Mesendoderm (in vitro differentiated cells): Measurements from ENCODE around the gene C1orf116.
"Not testable (repeated sequence)": the region's sequence is repeated elsewhere in the genome, so short reads cannot be mapped to it uniquely, and the experiment has no call there.

ENCODE experiments used
- DNase-seq: peaks from one replicate; pipeline ENCODE4 v3.0.0; 2013
- H2AK5ac ChIP-seq: 2 replicates; pipeline ENCODE4 v1.6.1; 2013; ENCODE audit warnings: low read length, inconsistent platforms
- H2BK120ac ChIP-seq: 2 replicates; pipeline ENCODE4 v1.6.1; 2013; ENCODE audit warnings: low read depth, mild to moderate bottlenecking, low read length, moderate library complexity, mixed read lengths
- H2BK15ac ChIP-seq: replicated peaks from 2 replicates; pipeline ENCODE4 v1.6.1; 2013; ENCODE audit warnings: low read depth, mild to moderate bottlenecking, moderate library complexity
- H2BK5ac ChIP-seq: 2 replicates; pipeline ENCODE4 v1.6.1; 2013; ENCODE audit warnings: low read length, inconsistent platforms
- H3K18ac ChIP-seq: 2 replicates; pipeline ENCODE4 v1.6.1; 2013; ENCODE audit warnings: mild to moderate bottlenecking, low read length, mixed read lengths
- H3K23ac ChIP-seq: one replicate; pipeline ENCODE4 v1.6.1; 2013; ENCODE audit warnings: low read length
- H3K27ac ChIP-seq: 2 replicates; pipeline ENCODE4 v1.5.1; 2013; ENCODE audit warnings: low read depth, mild to moderate bottlenecking, inconsistent platforms, low read length, moderate library complexity
- H3K27me3 ChIP-seq: 2 replicates; pipeline ENCODE4 v1.6.1; 2013; ENCODE audit warnings: low read length, control low read depth, mild to moderate bottlenecking, inconsistent platforms; ENCODE audit not compliant: insufficient read depth, poor library complexity
- H3K36me3 ChIP-seq: 2 replicates; pipeline ENCODE4 v1.6.1; 2013; ENCODE audit warnings: low read length, inconsistent platforms; ENCODE audit not compliant: control insufficient read depth, insufficient read depth
- H3K4ac ChIP-seq: one replicate; pipeline ENCODE4 v1.6.1; 2013; ENCODE audit warnings: low read depth, mild to moderate bottlenecking, low read length, moderate library complexity
- H3K4me1 ChIP-seq: 2 replicates; pipeline ENCODE4 v1.6.1; 2013; ENCODE audit warnings: low read depth, low read length, inconsistent platforms; ENCODE audit not compliant: control insufficient read depth
- H3K4me2 ChIP-seq: 2 replicates; pipeline ENCODE4 v1.6.1; 2013; ENCODE audit warnings: low read length
- H3K4me3 ChIP-seq: 2 replicates; pipeline ENCODE4 v1.5.1; 2013; ENCODE audit warnings: mild to moderate bottlenecking, low read length
- H3K56ac ChIP-seq: one replicate; pipeline ENCODE4 v1.6.1; 2013; ENCODE audit warnings: low read length
- H3K79me1 ChIP-seq: 2 replicates; pipeline ENCODE4 v1.6.1; 2013; ENCODE audit warnings: low read length, inconsistent platforms
- H3K79me2 ChIP-seq: 2 replicates; pipeline ENCODE4 v1.6.1; 2013; ENCODE audit warnings: mild to moderate bottlenecking, low read length; ENCODE audit not compliant: control insufficient read depth, insufficient read depth
- H3K9ac ChIP-seq: 2 replicates; pipeline ENCODE4 v1.6.1; 2013; ENCODE audit warnings: low read length, inconsistent platforms
- H4K5ac ChIP-seq: one replicate; pipeline ENCODE4 v1.6.1; 2013; ENCODE audit warnings: low read length
- H4K8ac ChIP-seq: one replicate; pipeline ENCODE4 v1.6.1; 2013; ENCODE audit warnings: low read depth, mild to moderate bottlenecking, control low read depth, low read length, moderate library complexity
- WGBS: extraction: QIAGEN DNeasy Blood & Tissue Kit; methylation state at CpG from one replicate; pipeline ENCODE4 v1.1.7; 2013; ENCODE audit warnings: low lambda C conversion rate, missing lambda C conversion rate; ENCODE audit not compliant: insufficient coverage; ENCODE audit errors: extremely low coverage; 5-methylcytosine and 5-hydroxymethylcytosine counted together

C1orf116 gene

GRCh38 chr1:207049054-207049453, 16.5 kb upstream of the C1orf116 start:
- DNase-seq: no peak
- Histone ChIP-seq H3K27me3 (no peaks in the 10 kb centered on the region), H3K23ac (no peak overlapping the region), H3K9ac (no peak overlapping the region), H3K4ac (no peak overlapping the region), H3K4me1 (no peaks in the 10 kb centered on the region), H4K5ac (no peak overlapping the region), H3K79me2 (peaks cover 26% of the 10 kb centered on the region), H3K18ac (no peak overlapping the region), H3K79me1 (peaks cover 3% of the 10 kb centered on the region), H3K4me2 (no peak overlapping the region), H3K56ac (no peak overlapping the region), H2BK15ac (no peak overlapping the region), H3K27ac (no peak overlapping the region), H3K36me3 (peaks cover 3% of the 10 kb centered on the region), H2AK5ac (no peak overlapping the region), H2BK120ac (no peak overlapping the region), H3K4me3 (no peak overlapping the region), H4K8ac (no peak overlapping the region), H2BK5ac (no peak overlapping the region)
- WGBS: no CpG with 5 or more reads among the region's 4 CpGs

GRCh38 chr1:207048041-207048440, 15.5 kb upstream of the C1orf116 start:
- Histone ChIP-seq H4K5ac (no peak overlapping the region), H3K4ac (no peak overlapping the region), H3K4me3 (no peak overlapping the region), H3K79me1 (peaks cover 3% of the 10 kb centered on the region), H3K23ac (no peak overlapping the region), H3K79me2 (peaks cover 26% of the 10 kb centered on the region), H3K56ac (no peak overlapping the region), H3K18ac (no peak overlapping the region), H3K4me2 (no peak overlapping the region), H2BK120ac (no peak overlapping the region), H2BK5ac (no peak overlapping the region), H3K36me3 (peaks cover 3% of the 10 kb centered on the region), H4K8ac (no peak overlapping the region), H3K27me3 (no peaks in the 10 kb centered on the region), H2BK15ac (no peak overlapping the region), H3K4me1 (no peaks in the 10 kb centered on the region), H3K27ac (no peak overlapping the region), H3K9ac (no peak overlapping the region), H2AK5ac (no peak overlapping the region)
- DNase-seq: no peak
- WGBS: no CpG with 5 or more reads among the region's 6 CpGs

GRCh38 chr1:207047505-207047904, 14.9 kb upstream of the C1orf116 start:
- no peaks in the 10 kb centered on the region for H3K4me1 ChIP-seq
- H3K79me1 ChIP-seq: peaks cover 3% of the 10 kb centered on the region
- H2AK5ac ChIP-seq: no peak overlapping the region
- no CpG with 5 or more reads among the region's 1 CpG for WGBS
- DNase-seq: no peak
- no peak overlapping the region for H4K5ac ChIP-seq
- no peaks in the 10 kb centered on the region for H3K27me3 ChIP-seq
- H3K4me2 ChIP-seq: no peak overlapping the region
- H2BK15ac ChIP-seq: no peak overlapping the region
- peaks cover 26% of the 10 kb centered on the region for H3K79me2 ChIP-seq
- no peak overlapping the region for H3K23ac ChIP-seq
- no peak overlapping the region for H3K56ac ChIP-seq
- no peak overlapping the region for H3K4ac ChIP-seq
- H3K36me3 ChIP-seq: peaks cover 3% of the 10 kb centered on the region
- H3K27ac ChIP-seq: no peak overlapping the region
- no peak overlapping the region for H3K9ac ChIP-seq
- H2BK5ac ChIP-seq: no peak overlapping the region
- H2BK120ac ChIP-seq: no peak overlapping the region
- H3K4me3 ChIP-seq: no peak overlapping the region
- H4K8ac ChIP-seq: no peak overlapping the region
- H3K18ac ChIP-seq: no peak overlapping the region

- Histone ChIP-seq H3K56ac (no peak overlapping the region), H2BK120ac (no peak overlapping the region), H2AK5ac (no peak overlapping the region), H4K8ac (no peak overlapping the region), H2BK15ac (no peak overlapping the region), H3K9ac (no peak overlapping the region), H3K79me1 (peaks cover 3% of the 10 kb centered on the region), H3K79me2 (peaks cover 26% of the 10 kb centered on the region), H3K4ac (no peak overlapping the region), H3K4me2 (no peak overlapping the region), H3K36me3 (peaks cover 3% of the 10 kb centered on the region), H3K18ac (no peak overlapping the region), H3K4me1 (no peaks in the 10 kb centered on the region), H3K27me3 (no peaks in the 10 kb centered on the region), H3K23ac (no peak overlapping the region), H4K5ac (no peak overlapping the region), H3K4me3 (no peak overlapping the region), H2BK5ac (no peak overlapping the region), H3K27ac (no peak overlapping the region)
- WGBS: no CpG with 5 or more reads among the region's 2 CpGs
- no peak for DNase-seq
Measured at GRCh38 chr1:207045453-207045852, 12.9 kb upstream of the C1orf116 start.

GRCh38 chr1:207041397-207041796, 8.8 kb upstream of the C1orf116 start:
- not testable (repeated sequence) for H3K23ac ChIP-seq, H3K79me1 ChIP-seq, H3K27ac ChIP-seq, H4K5ac ChIP-seq, H3K79me2 ChIP-seq, H3K4me2 ChIP-seq, H2AK5ac ChIP-seq, H3K36me3 ChIP-seq, H3K9ac ChIP-seq, H2BK120ac ChIP-seq, H3K4ac ChIP-seq, H3K4me1 ChIP-seq, H4K8ac ChIP-seq, H3K27me3 ChIP-seq, H3K18ac ChIP-seq, H3K4me3 ChIP-seq, H3K56ac ChIP-seq, DNase-seq, H2BK5ac ChIP-seq, H2BK15ac ChIP-seq
- WGBS: no CpG with 5 or more reads among the region's 2 CpGs

- Histone ChIP-seq H3K9ac (no peak overlapping the region), H4K8ac (no peak overlapping the region), H3K4me2 (no peak overlapping the region), H2BK5ac (no peak overlapping the region), H4K5ac (no peak overlapping the region), H3K79me1 (no peaks in the 10 kb centered on the region), H3K4ac (no peak overlapping the region), H3K27ac (no peak overlapping the region), H3K18ac (no peak overlapping the region), H3K36me3 (no peaks in the 10 kb centered on the region), H3K79me2 (no peaks in the 10 kb centered on the region), H3K23ac (no peak overlapping the region), H2BK120ac (no peak overlapping the region), H3K56ac (no peak overlapping the region), H3K4me3 (no peak overlapping the region), H2BK15ac (no peak overlapping the region), H3K27me3 (no peaks in the 10 kb centered on the region), H2AK5ac (no peak overlapping the region), H3K4me1 (no peaks in the 10 kb centered on the region)
- WGBS: no CpG with 5 or more reads among the region's 3 CpGs
- no peak for DNase-seq
Measured at GRCh38 chr1:207040181-207040533, 7.6 kb upstream of the C1orf116 start.
